Fibroblast of lung (primary cell): ENCODE results near the gene SYPL1.

Experiments used
- CTCF ChIP-seq, 2 donors: IDR thresholded peaks in 1 of 2; conservative IDR thresholded peaks in 1 of 2; 1 replicate in 1 of 2; 2 replicates in 1 of 2; pipeline ENCODE4 v1.5.1; 2011 to 2012; ENCODE audit warnings: low read length in 2 of 2, control low read depth in 1 of 2, inconsistent platforms in 1 of 2, low read depth in 1 of 2, mild to moderate bottlenecking in 1 of 2
- EZH2 ChIP-seq: IDR thresholded peaks from 2 replicates; pipeline ENCODE4 v1.5.1; 2012; ENCODE audit warnings: low read length, control low read depth, mild to moderate bottlenecking; ENCODE audit errors: missing control alignments

GRCh38 chr7:106042196-106042611, 69.9 kb downstream of the SYPL1 start:
- TF ChIP-seq CTCF (conservative IDR thresholded peaks at IDR 0.05 in 1 of 2, IDR thresholded peaks at IDR 0.05 in 1 of 2; ENCODE audit: low read depth in 1 of 2, low read length in 2 of 2) (no peak), EZH2 (no peak)
